Upper lobe of left lung (tissue), 6 donors: ENCODE measurements around the gene ZCCHC24. TPM values are rescaled to one million over a fixed set of nuclear protein-coding genes. Genes with fewer than 3 reads are reported as not detected.

ENCODE experiments used
- ATAC-seq, 2 donors: fragments of 200-7000 bp; cut with Tn5 transposase; one replicate each; pipeline ENCODE4 v1.9.1; 2022; ENCODE audit warnings: mild to moderate bottlenecking in 2 of 2, moderate library complexity in 2 of 2; ENCODE audit not compliant: low FRiP score in 2 of 2
- DNase-seq, 2 donors: peaks; one replicate each; pipeline ENCODE4 v3.0.0-alpha.2; 2019 to 2020
- H3K27ac ChIP-seq, 4 donors: fragments of 200-600 bp; sonication (generic); one replicate each; pipeline ENCODE4 v1.5.1; 2016 to 2019
- H3K27me3 ChIP-seq, 4 donors: fragments of 200-600 bp; sonication (generic); one replicate each; pipeline ENCODE4 v1.5.1; 2017 to 2019
- H3K36me3 ChIP-seq, 4 donors: fragments of 200-600 bp; sonication (generic); one replicate each; pipeline ENCODE4 v1.5.1; 2016 to 2019
- H3K4me1 ChIP-seq, 4 donors: fragments of 200-600 bp; sonication (generic); one replicate each; pipeline ENCODE4 v1.5.1; 2018 to 2019
- H3K4me3 ChIP-seq, 4 donors: fragments of 200-600 bp; sonication (generic); one replicate each; pipeline ENCODE4 v1.5.1; 2017 to 2019; ENCODE audit warnings: mild to moderate bottlenecking in 2 of 4, moderate library complexity in 1 of 4
- H3K9me3 ChIP-seq, 4 donors: fragments of 200-600 bp; sonication (generic); one replicate each; pipeline ENCODE4 v1.5.1; 2018 to 2019
- CTCF ChIP-seq, 6 experiments: fragments of 450-650 bp in 4 of 6; fragments of 200-600 bp in 2 of 6; sonication (generic) in 2 of 6; IDR thresholded peaks; one replicate each; pipeline ENCODE4 v1.5.1; 2016 to 2019; ENCODE audit warnings: antibody characterized with exemption in 6 of 6
- EP300 ChIP-seq, 4 donors: sonication (generic); formaldehyde crosslinking; IDR thresholded peaks; one replicate each; pipeline ENCODE4 v1.5.1; 2017; ENCODE audit warnings: antibody characterized with exemption in 4 of 4, control low read depth in 2 of 4
- POLR2A ChIP-seq, 4 donors: fragments of 450-650 bp; IDR thresholded peaks; one replicate each; pipeline ENCODE4 v1.5.1; 2016 to 2017; ENCODE audit warnings: antibody characterized with exemption in 4 of 4, mild to moderate bottlenecking in 2 of 4
- POLR2AphosphoS5 ChIP-seq, 2 donors: sonication (generic); formaldehyde crosslinking; IDR thresholded peaks; one replicate each; pipeline ENCODE4 v1.5.1; 2017; ENCODE audit warnings: antibody characterized with exemption in 2 of 2
- WGBS, 2 donors: methylation state at CpG; one replicate each; pipeline ENCODE4 v1.1.5; 2017 to 2018; 5-methylcytosine and 5-hydroxymethylcytosine counted together
- total RNA-seq, 6 donors: library from RNA; depleted of rRNA in 4 of 6; stranded (reverse); fragments of >200 nt in 4 of 6; gene quantifications; one replicate each; pipeline versions ENCODE4 v1.1.0 to v1.2.1, GENCODE V29; 2016 to 2021
- donor health status: DM: no; HTN: no; CAD: no; lungs with moderate emphysema.
- donor health status: DM: no; HTN: yes; CAD: no; lungs with severe emphysema.

ZCCHC24 gene
- total RNA-seq, 6 donors from 2014 or later: 12.6 to 45.7 (median 21.0) TPM

DNA sequence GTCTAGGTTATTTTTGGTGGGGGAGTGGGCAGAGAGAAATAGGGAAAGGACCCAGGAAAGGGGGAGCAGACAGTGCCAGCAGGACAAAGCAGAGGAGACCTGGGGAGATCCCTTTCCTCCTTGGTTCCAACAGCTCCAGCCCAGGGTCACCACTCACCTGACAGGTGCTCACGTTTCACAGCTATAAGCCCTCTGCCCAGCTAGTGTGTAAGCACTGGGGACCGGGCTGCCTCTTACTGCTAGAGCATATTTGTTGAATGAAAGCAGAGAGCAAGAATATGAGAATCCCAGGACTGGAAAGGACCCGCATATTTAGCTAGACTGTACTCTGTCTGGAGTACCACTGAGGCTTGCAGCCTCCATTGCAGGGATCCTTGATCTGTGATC lies 6.7 kb downstream of the ZCCHC24 start:
- ATAC-seq (no peak), DNase-seq (no peak)
- Histone ChIP-seq H3K36me3 (peaks cover 0 to 5% (median 0%) of the 10 kb centered on the region in 4 donors), H3K27me3 (no peaks in the 10 kb centered on the region), H3K4me1 (peaks cover 41 to 71% (median 57%) of the 10 kb centered on the region in 4 donors), H3K27ac (peak overlapping the region in 2 of 4 donors; percentile 35 to 56), H3K9me3 (no peaks in the 10 kb centered on the region), H3K4me3 (no peak overlapping the region)
- TF ChIP-seq CTCF (IDR thresholded peaks at IDR 0.05) (no peak), POLR2A (IDR thresholded peaks at IDR 0.05) (no peak), EP300 (IDR thresholded peaks at IDR 0.05) (no peak), POLR2AphosphoS5 (IDR thresholded peaks at IDR 0.05) (no peak)
- 85 to 86% methylated on average over 3 of the region's 3 CpGs for WGBS, 2 donors

DNA sequence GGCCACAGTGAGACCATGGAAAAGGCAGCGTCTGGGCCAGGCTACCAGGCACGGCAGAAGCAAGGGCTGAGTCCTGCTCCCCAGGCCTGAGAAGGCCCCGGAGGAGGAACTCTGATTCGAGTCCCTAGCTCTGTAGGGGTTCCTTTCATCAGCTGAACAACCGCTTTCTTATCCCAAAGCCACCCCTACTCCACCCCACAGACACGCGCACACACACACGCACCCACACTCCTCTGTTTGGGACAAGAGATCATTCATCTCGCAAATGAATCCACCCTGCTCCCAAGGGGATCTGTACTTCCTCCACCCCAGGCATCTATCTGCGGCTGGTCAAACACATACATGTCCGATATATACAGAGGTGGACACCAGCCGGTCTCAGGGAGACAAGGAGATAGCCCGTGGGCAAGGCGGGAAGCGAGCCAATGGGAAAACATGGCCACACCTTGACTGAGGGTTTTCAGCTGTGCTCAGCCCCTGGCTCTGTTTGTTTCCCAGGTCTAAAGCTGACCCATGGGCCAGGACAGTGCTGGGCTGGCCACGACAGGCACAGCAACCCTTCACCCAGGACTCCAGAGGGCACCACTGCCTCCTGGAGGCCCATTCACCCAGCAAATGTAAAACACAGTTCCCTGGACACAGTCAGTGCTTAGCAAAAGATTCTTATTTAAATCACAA lies 7.3 kb downstream of the ZCCHC24 start:
- H3K9me3 ChIP-seq: no peaks in the 10 kb centered on the region
- H3K4me1 ChIP-seq: peaks cover 36 to 66% (median 53%) of the 10 kb centered on the region in 4 donors
- no peak for TF ChIP-seq POLR2AphosphoS5 (IDR thresholded peaks at IDR 0.05)
- peak in 1 of 6 experiments; percentile 17 for TF ChIP-seq CTCF (IDR thresholded peaks at IDR 0.05)
- ATAC-seq: no peak
- no peaks in the 10 kb centered on the region for H3K27me3 ChIP-seq
- no peak for DNase-seq
- peaks cover 0 to 5% (median 0%) of the 10 kb centered on the region in 4 donors for H3K36me3 ChIP-seq
- H3K4me3 ChIP-seq: no peak overlapping the region
- peak overlapping the region in 3 of 4 donors; percentile 35 to 64 (median 56) for H3K27ac ChIP-seq
- WGBS, 2 donors: 81 to 84% methylated on average over 16 of the region's 16 CpGs

GRCh38 chr10:79437111-79437814 lies 8.2 kb downstream of the ZCCHC24 start:
- no peak overlapping the region for H3K4me3 ChIP-seq

DNA sequence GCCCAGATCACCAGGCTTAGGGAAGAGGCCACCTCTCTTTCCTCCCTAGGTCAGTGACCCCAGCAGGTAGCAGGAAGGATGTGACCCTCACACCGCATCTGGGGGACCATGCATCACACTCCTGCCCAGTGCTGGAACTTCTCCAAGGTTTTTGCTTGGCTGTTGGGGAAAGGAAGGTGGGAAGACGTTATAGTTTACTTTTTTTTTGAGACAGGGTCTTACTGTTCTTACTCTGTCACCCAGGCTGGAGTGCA lies 8.6 kb downstream of the ZCCHC24 start:
- ATAC-seq (no peak), DNase-seq (no peak)
- no peaks in the 10 kb centered on the region for H3K9me3 ChIP-seq
- peak overlapping the region in 3 of 4 donors; percentile 79 to 85 (median 83) for H3K27ac ChIP-seq
- WGBS, 2 donors: 38 to 56% methylated on average over 1 to 2 of the region's 2 CpGs
- peaks cover 33 to 53% (median 40%) of the 10 kb centered on the region in 4 donors for H3K4me1 ChIP-seq
- H3K36me3 ChIP-seq: peaks cover 0 to 14% (median 2%) of the 10 kb centered on the region in 4 donors
- H3K27me3 ChIP-seq: no peaks in the 10 kb centered on the region
- TF ChIP-seq POLR2A (IDR thresholded peaks at IDR 0.05): no peak
- TF ChIP-seq EP300 (IDR thresholded peaks at IDR 0.05): no peak
- no peak for TF ChIP-seq CTCF (IDR thresholded peaks at IDR 0.05)
- no peak overlapping the region for H3K4me3 ChIP-seq

More at GRCh38 chr10:79437111-79437814, 8.2 kb downstream of the ZCCHC24 start:
- no peaks in the 10 kb centered on the region for H3K9me3 ChIP-seq
- peak overlapping the region in 3 of 4 donors; percentile 79 to 85 (median 83) for H3K27ac ChIP-seq
- H3K4me1 ChIP-seq: peaks cover 33 to 58% (median 44%) of the 10 kb centered on the region in 4 donors
- TF ChIP-seq POLR2AphosphoS5 (IDR thresholded peaks at IDR 0.05): no peak
- TF ChIP-seq CTCF (IDR thresholded peaks at IDR 0.05): no peak
- TF ChIP-seq EP300 (IDR thresholded peaks at IDR 0.05): no peak
- no peak for TF ChIP-seq POLR2A (IDR thresholded peaks at IDR 0.05)
- peaks cover 0 to 9% (median 2%) of the 10 kb centered on the region in 4 donors for H3K36me3 ChIP-seq
- DNase-seq (no peak), ATAC-seq (no peak)
- WGBS, 2 donors: 90 to 95% methylated on average over 9 to 12 of the region's 12 CpGs
- no peaks in the 10 kb centered on the region for H3K27me3 ChIP-seq
